HCT116 (cell line): ENCODE results near the gene IGFBP7. TPM values are rescaled to one million over a fixed set of nuclear protein-coding genes. Genes with fewer than 3 reads are reported as not detected.

Source experiments
- ATAC-seq: fragments of 200-7000 bp; cut with Tn5 transposase; 2 replicates; pipeline ENCODE4 v1.9.1; 2020; ENCODE audit warnings: mild to moderate bottlenecking, moderate library complexity
- BruUV-seq: library from RNA; stranded (reverse); fragments of 400-500 nt; replicated peaks from 2 replicates; lab custom pipeline; 2021; lab: Mats Ljungman, UMichigan
- CTCF ChIA-PET: fragments of 300-600 bp; sonication (Branson Sonifier 250); formaldehyde crosslinking; loops from one replicate; lab custom pipeline; 2021; ENCODE audit warnings: antibody characterized with exemption; lab: Charles Lee
- POLR2A ChIA-PET: fragments of 300-600, 350-600 bp; sonication (Branson Sonifier 250); formaldehyde crosslinking; loops from one replicate; lab custom pipeline; 2021; ENCODE audit warnings: antibody characterized with exemption; lab: Charles Lee
- RAD21 ChIA-PET, 2 experiments: fragments of 300-600 bp; sonication (Branson Sonifier 250); formaldehyde crosslinking; loops; one replicate each; lab custom pipeline; 2023; ENCODE audit warnings: low total read pairs in 2 of 2; ENCODE audit not compliant: uncharacterized antibody in 2 of 2, unreplicated experiment in 2 of 2, low non-redundant PET in 1 of 2; lab: Charles Lee
- DNase-seq: peaks from one replicate; pipeline ENCODE4 v3.0.0-alpha.2; 2010; ENCODE audit warnings: low read depth, low spot score
- H2AFZ ChIP-seq: fragments of 200-600 bp; shearing (Covaris generic), sonication (generic); 2 replicates; pipeline ENCODE4 v1.6.1; 2017; ENCODE audit warnings: low read depth, mixed run types, mixed read lengths, antibody characterized with exemption, low read length; ENCODE audit not compliant: poor library complexity, severe bottlenecking
- H3K27ac ChIP-seq: 2 replicates; pipeline ENCODE4 v1.5.1; 2012; ENCODE audit warnings: low read depth, low read length
- H3K27me3 ChIP-seq: fragments of 200-600 bp; sonication (generic); 2 replicates; pipeline ENCODE4 v1.6.1; 2016; ENCODE audit warnings: mixed run types, low read length, mixed read lengths; ENCODE audit not compliant: insufficient read depth
- H3K36me3 ChIP-seq, 2 experiments: fragments of 200-500 bp in 1 of 2; fragments of 200-600 bp in 1 of 2; sonication (Bioruptor generic) in 1 of 2; sonication (generic) in 1 of 2; 2 replicates each; pipeline versions ENCODE4 v1.5.1 to v1.6.1; 2014 to 2016; ENCODE audit warnings: low read length in 2 of 2, inconsistent platforms in 1 of 2, mixed read lengths in 1 of 2, mixed run types in 1 of 2; ENCODE audit not compliant: insufficient read depth in 2 of 2, control insufficient read depth in 1 of 2
- H3K4me1 ChIP-seq, 2 experiments: fragments of 200-600 bp in 1 of 2; sonication (generic) in 1 of 2; 2 replicates each; pipeline versions ENCODE4 v1.5.1 to v1.6.1; 2012 to 2017; ENCODE audit warnings: low read length in 2 of 2, inconsistent platforms in 1 of 2, mild to moderate bottlenecking in 1 of 2, mixed read lengths in 1 of 2, mixed run types in 1 of 2, moderate library complexity in 1 of 2; ENCODE audit not compliant: insufficient read depth in 2 of 2, control insufficient read depth in 1 of 2
- H3K4me2 ChIP-seq: fragments of 200-600 bp; sonication (generic); 2 replicates; pipeline ENCODE4 v1.6.1; 2017; ENCODE audit warnings: mixed run types, low read length, mixed read lengths
- H3K4me3 ChIP-seq, 2 experiments: fragments of 200-600 bp in 1 of 2; sonication (generic) in 1 of 2; replicated peaks in 1 of 2; 2 replicates each; pipeline ENCODE4 v1.5.1; 2011 to 2016; ENCODE audit warnings: low read length in 2 of 2, control low read depth in 1 of 2, low read depth in 1 of 2, mild to moderate bottlenecking in 1 of 2, mixed read lengths in 1 of 2, mixed run types in 1 of 2
- H3K79me2 ChIP-seq: fragments of 200-600 bp; sonication (generic); 2 replicates; pipeline ENCODE4 v1.6.1; 2017; ENCODE audit warnings: mild to moderate bottlenecking, mixed run types, low read length, moderate library complexity, mixed read lengths; ENCODE audit not compliant: insufficient read depth
- H3K9ac ChIP-seq: fragments of 200-600 bp; sonication (generic); 2 replicates; pipeline ENCODE4 v1.6.1; 2016; ENCODE audit warnings: low read length, mixed read lengths
- H3K9me2 ChIP-seq: fragments of 200-600 bp; sonication (generic), shearing (Covaris generic); 2 replicates; pipeline ENCODE4 v1.6.1; 2017; ENCODE audit warnings: mixed run types, mild to moderate bottlenecking, moderate library complexity; ENCODE audit not compliant: insufficient read depth
- H3K9me3 ChIP-seq, 2 experiments: fragments of 200-500 bp in 1 of 2; fragments of 200-600 bp in 1 of 2; sonication (Bioruptor generic) in 1 of 2; sonication (generic) in 1 of 2; 2 replicates each; pipeline ENCODE4 v1.6.1; 2014 to 2017; ENCODE audit warnings: low read length in 2 of 2, mixed read lengths in 2 of 2, inconsistent platforms in 1 of 2, low read depth in 1 of 2, mild to moderate bottlenecking in 1 of 2, mixed run types in 1 of 2, moderate library complexity in 1 of 2; ENCODE audit not compliant: control insufficient read depth in 1 of 2, insufficient read depth in 1 of 2
- H4K20me1 ChIP-seq: fragments of 200-600 bp; sonication (generic), shearing (Covaris generic); 2 replicates; pipeline ENCODE4 v1.6.1; 2017; ENCODE audit warnings: mixed run types, mild to moderate bottlenecking, moderate library complexity; ENCODE audit not compliant: insufficient read depth
- ATF3 ChIP-seq: IDR thresholded peaks from 2 replicates; pipeline ENCODE4 v1.6.1; 2012
- CTCF ChIP-seq, 3 experiments: fragments of 200-600 bp in 1 of 3; sonication (generic) in 1 of 3; IDR thresholded peaks in 2 of 3; conservative IDR thresholded peaks in 1 of 3; 2 replicates each; pipeline ENCODE4 v1.5.1; 2012 to 2017; ENCODE audit warnings: low read depth in 2 of 3, low read length in 2 of 3, antibody characterized with exemption in 1 of 3, borderline replicate concordance in 1 of 3, control low read depth in 1 of 3, mild to moderate bottlenecking in 1 of 3, mixed read lengths in 1 of 3, mixed run types in 1 of 3, moderate library complexity in 1 of 3; ENCODE audit not compliant: insufficient read depth in 1 of 3
- ELF1 ChIP-seq: IDR thresholded peaks from 2 replicates; pipeline ENCODE4 v1.6.1; 2012; ENCODE audit warnings: low read depth, borderline replicate concordance
- EZH2phosphoT487 ChIP-seq: fragments of 200-600 bp; IDR thresholded peaks from 2 replicates; pipeline ENCODE4 v1.6.1; 2018; ENCODE audit warnings: antibody characterized with exemption, borderline replicate concordance
- MAX ChIP-seq: IDR thresholded peaks from 2 replicates; pipeline ENCODE4 v1.6.1; 2012
- POLR2A ChIP-seq: IDR thresholded peaks from 2 replicates; pipeline ENCODE4 v1.7.0; 2011; ENCODE audit warnings: borderline replicate concordance; ENCODE audit not compliant: insufficient read depth, insufficient read length; ENCODE audit errors: extremely low read depth
- SRF ChIP-seq: IDR thresholded peaks from 2 replicates; pipeline ENCODE4 v1.6.1; 2012; ENCODE audit warnings: low read depth
- YY1 ChIP-seq: IDR thresholded peaks from 2 replicates; pipeline ENCODE4 v1.6.1; 2011; ENCODE audit warnings: low read length, low read depth, moderate library complexity, mild to moderate bottlenecking; ENCODE audit not compliant: insufficient replicate concordance; ENCODE audit errors: extremely low read depth
- ZBTB33 ChIP-seq: IDR thresholded peaks from 2 replicates; pipeline ENCODE4 v1.6.1; 2011; ENCODE audit warnings: mild to moderate bottlenecking, low read length, moderate library complexity; ENCODE audit not compliant: insufficient replicate concordance; ENCODE audit errors: extremely low read depth
- ZNF274 ChIP-seq: fragments of 200-500 bp; sonication (Bioruptor generic); IDR thresholded peaks from 2 replicates; pipeline ENCODE4 v1.6.1; 2014; ENCODE audit warnings: mild to moderate bottlenecking, low read depth, low read length, inconsistent platforms
- intact Hi-C: fragments of 100-400 bp; cut with micrococcal nuclease; formaldehyde crosslinking; loops from 2 replicates; pipeline ENCODE4 v1.10.0; 2022
- total RNA-seq: library from RNA; stranded (reverse); gene quantifications from one replicate; pipeline ENCODE4 v1.2.1, GENCODE V29; 2021; ENCODE audit not compliant: unreplicated experiment

Gene IGFBP7
- total RNA-seq, 1 experiment from 2014 or later, result 0.91 TPM

- Histone ChIP-seq H3K9ac (no peak overlapping the region), H3K36me3 (no peaks in the 10 kb centered on the region), H3K4me1 (peaks cover 15 to 28% of the 10 kb centered on the region in 2 experiments), H2AFZ (no peak overlapping the region), H3K9me2 (no peaks in the 10 kb centered on the region), H3K79me2 (no peaks in the 10 kb centered on the region), H4K20me1 (no peaks in the 10 kb centered on the region), H3K9me3 (no peaks in the 10 kb centered on the region), H3K4me2 (no peak overlapping the region), H3K4me3 (no peak overlapping the region), H3K27me3 (peaks cover 17% of the 10 kb centered on the region), H3K27ac (no peak overlapping the region)
- ChIA-PET POLR2A (no interaction called here), RAD21 (no interaction called here), CTCF (no interaction called here)
- BruUV-seq, result no TSS peak
- ATAC-seq (no peak), DNase-seq (no peak)
- TF ChIP-seq ZBTB33, result no peak
- no peak for TF ChIP-seq MAX
- no peak for TF ChIP-seq POLR2A
- TF ChIP-seq ATF3, result no peak
- no peak for TF ChIP-seq CTCF (IDR thresholded peaks at IDR 0.05 in 2 of 3, conservative IDR thresholded peaks at IDR 0.05 in 1 of 3; ENCODE audit: borderline replicate concordance in 1 of 3, insufficient read depth in 1 of 3, low read depth in 2 of 3, low read length in 2 of 3)
- no peak for TF ChIP-seq ELF1
- TF ChIP-seq SRF, result no peak
- no peak for TF ChIP-seq EZH2phosphoT487
- no peak for TF ChIP-seq YY1
- no peak for TF ChIP-seq ZNF274
- intact Hi-C loops, result no loop called here
Measured at GRCh38 chr4:57074744-57075143, 35.4 kb downstream of the IGFBP7 start.
